GM12878 (cell line): Measurements from ENCODE around the gene RSL24D1. TPM values are rescaled to one million over a fixed set of nuclear protein-coding genes. Genes with fewer than 3 reads are reported as not detected.

ENCODE experiments used
- BCLAF1 ChIP-seq: fragments of 450-650 bp; IDR thresholded peaks from 2 replicates; pipeline ENCODE4 v1.6.1; 2017; ENCODE audit warnings: antibody characterized with exemption, mild to moderate bottlenecking, moderate library complexity
- CBFB ChIP-seq: IDR thresholded peaks from 2 replicates; pipeline ENCODE4 v1.6.1; 2016; ENCODE audit warnings: antibody characterized with exemption, low read depth
- NRF1 ChIP-seq: conservative IDR thresholded peaks from 2 replicates; pipeline ENCODE4 v1.6.1; 2011; ENCODE audit warnings: mild to moderate bottlenecking, low read depth, low read length, improper control_type of control experiment
- PAX8 ChIP-seq: fragments of 450-650 bp; IDR thresholded peaks from 2 replicates; pipeline ENCODE4 v1.6.1; 2017; ENCODE audit warnings: mild to moderate bottlenecking, moderate library complexity
- RBBP5 ChIP-seq: fragments of 200-600 bp; sonication (generic); conservative IDR thresholded peaks from 2 replicates; pipeline ENCODE4 v1.6.1; 2016
- RELB ChIP-seq: fragments of 450-650 bp; IDR thresholded peaks from 2 replicates; pipeline ENCODE4 v1.6.1; 2017; ENCODE audit warnings: low read depth, mild to moderate bottlenecking, moderate library complexity
- SRF ChIP-seq, 2 experiments: IDR thresholded peaks; 2 replicates each; pipeline ENCODE4 v1.6.1; 2011; ENCODE audit warnings: low read depth in 2 of 2, low read length in 2 of 2, mild to moderate bottlenecking in 1 of 2, moderate library complexity in 1 of 2
- TBL1XR1 ChIP-seq: IDR thresholded peaks from 2 replicates; pipeline ENCODE4 v1.6.1; 2012; ENCODE audit warnings: low read depth, low read length, improper control_type of control experiment
- polyA plus RNA-seq, 11 experiments: library from polyadenylated mRNA; depleted of rRNA in 4 of 11; unstranded in 6 of 11; stranded (reverse) in 5 of 11; fragments of >200 nt; fragmentation: Nextera tagmentation in 4 of 11; fragmentation: Illumina TruSeq in 1 of 11; extraction: Ambion mirVana in 4 of 11; extraction: Trizol in 1 of 11; gene quantifications; 1 replicate in 1 of 11; 2 replicates in 10 of 11; pipeline versions ENCODE4 v1.2.1 to v1.2.3, GENCODE V29; 2011 to 2016; ENCODE audit warnings: inconsistent platforms in 2 of 11, missing spikeins in 2 of 11, low read depth in 1 of 11
- total RNA-seq, 4 experiments: library from RNA; depleted of rRNA in 3 of 4; stranded (reverse); fragments of >200 nt in 3 of 4; fragmentation: Illumina TruSeq in 1 of 4; extraction: Trizol in 1 of 4; gene quantifications; 2 replicates each; pipeline versions ENCODE4 v1.2.1 to v1.2.3, GENCODE V29; 2013 to 2021

RSL24D1 gene
- total and polyA plus RNA-seq, 10 of the 15 experiments (the other 5 are each of a cell fraction or from before 2014, with no cell fraction given): 94.9 to 249 (median 121) TPM

- no peak for TF ChIP-seq RELB
- no peak for TF ChIP-seq NRF1
- TF ChIP-seq BCLAF1: no peak
- no peak for TF ChIP-seq RBBP5
- TF ChIP-seq PAX8: no peak
- TF ChIP-seq TBL1XR1: no peak
- TF ChIP-seq CBFB: no peak
- no peak for TF ChIP-seq SRF (IDR thresholded peaks at IDR 0.05; ENCODE audit: low read depth in 2 of 2, low read length in 2 of 2)
Observed at GRCh38 chr15:55170361-55170760, 26.4 kb downstream of the RSL24D1 start (continued).
